Caco-2 (cell line): ENCODE data around the gene SGO1. TPM values are rescaled to one million over a fixed set of nuclear protein-coding genes. Genes with fewer than 3 reads are reported as not detected.

ENCODE experiments used
- BruUV-seq: library from RNA; stranded (reverse); fragments of 400-500 nt; replicated peaks from 2 replicates; lab custom pipeline; 2021; lab: Mats Ljungman, UMichigan
- CTCF ChIA-PET: fragments of 300-600 bp; sonication (Branson Sonifier 250); formaldehyde crosslinking; loops from one replicate; lab custom pipeline; 2022; ENCODE audit warnings: antibody characterized with exemption; lab: Charles Lee
- POLR2A ChIA-PET: fragments of 300-600 bp; sonication (Branson Sonifier 250); formaldehyde crosslinking; loops from one replicate; lab custom pipeline; 2022; ENCODE audit warnings: antibody characterized with exemption; lab: Charles Lee
- DNase-seq, 2 experiments: peaks; one replicate each; pipeline versions ENCODE4 v3.0.0 to v3.0.0-alpha.2; 2020 to 2022
- H3K27me3 ChIP-seq: replicated peaks from 2 replicates; pipeline ENCODE4 v1.6.0; 2011; ENCODE audit warnings: low read length; ENCODE audit not compliant: control insufficient read depth, insufficient read depth
- H3K36me3 ChIP-seq: 2 replicates; pipeline ENCODE4 v1.5.1; 2011; ENCODE audit warnings: low read length; ENCODE audit not compliant: control insufficient read depth, insufficient read depth
- H3K4me1 ChIP-seq: fragments of 250-450 bp; sonication (Bioruptor Pico); 2 replicates; pipeline ENCODE4 v1.5.1; 2020; ENCODE audit warnings: mild to moderate bottlenecking
- H3K4me3 ChIP-seq: 2 replicates; pipeline ENCODE4 v1.5.1; 2011; ENCODE audit warnings: low read depth, mild to moderate bottlenecking, control low read depth, low read length
- H3K9me3 ChIP-seq: fragments of 250-450 bp; sonication (Bioruptor Pico); 2 replicates; pipeline ENCODE4 v1.5.1; 2020; ENCODE audit warnings: mild to moderate bottlenecking, moderate library complexity
- H3K27ac Mint-ChIP-seq: one replicate; pipeline ENCODE4 v1.8.0; 2022; ENCODE audit warnings: mixed read lengths; ENCODE audit not compliant: unreplicated experiment
- H3K27me3 Mint-ChIP-seq: one replicate; pipeline ENCODE4 v1.8.0; 2022; ENCODE audit warnings: mixed read lengths; ENCODE audit not compliant: insufficient read depth, unreplicated experiment
- H3K36me3 Mint-ChIP-seq: one replicate; pipeline ENCODE4 v1.8.0; 2022; ENCODE audit warnings: mild to moderate bottlenecking, mixed read lengths; ENCODE audit not compliant: insufficient read depth, unreplicated experiment
- H3K4me1 Mint-ChIP-seq: one replicate; pipeline ENCODE4 v1.8.0; 2022; ENCODE audit warnings: low read depth, mixed read lengths; ENCODE audit not compliant: unreplicated experiment
- H3K4me3 Mint-ChIP-seq: one replicate; pipeline ENCODE4 v1.8.0; 2022; ENCODE audit warnings: mild to moderate bottlenecking, moderate library complexity, mixed read lengths; ENCODE audit not compliant: unreplicated experiment
- H3K9me3 Mint-ChIP-seq: one replicate; pipeline ENCODE4 v1.8.0; 2022; ENCODE audit warnings: mixed read lengths; ENCODE audit not compliant: unreplicated experiment
- CTCF ChIP-seq, 2 experiments: fragments of 200-600 bp in 1 of 2; IDR thresholded peaks; 1 replicate in 1 of 2; 2 replicates in 1 of 2; pipeline versions ENCODE4 v1.5.1 to v1.8.0; 2011 to 2022; ENCODE audit warnings: antibody characterized with exemption in 1 of 2, control low read depth in 1 of 2, inconsistent platforms in 1 of 2, low read depth in 1 of 2, low read length in 1 of 2, mild to moderate bottlenecking in 1 of 2, moderate library complexity in 1 of 2; ENCODE audit not compliant: insufficient read depth in 1 of 2, severe bottlenecking in 1 of 2, unreplicated experiment in 1 of 2
- intact Hi-C: fragments of 100-400 bp; cut with micrococcal nuclease; formaldehyde crosslinking; loops from one replicate; pipeline ENCODE4 v1.10.0; 2022; ENCODE audit not compliant: unreplicated experiment
- total RNA-seq: library from RNA; stranded (reverse); gene quantifications from 2 replicates; pipeline ENCODE4 v1.2.3, GENCODE V29; 2022

SGO1 gene
- total RNA-seq, 1 experiment from 2014 or later, result 24.2 TPM

GRCh38 chr3:20147361-20147760, 38.6 kb downstream of the SGO1 start:
- ChIA-PET POLR2A (no interaction called here), CTCF (no interaction called here)
- no peaks in the 10 kb centered on the region for H3K36me3 Mint-ChIP-seq
- peaks cover 18% of the 10 kb centered on the region; the same call in 1 of the 2 replicates for H3K4me1 ChIP-seq
- BruUV-seq, result no TSS peak
- H3K4me3 ChIP-seq, result no peak overlapping the region
- H3K4me3 Mint-ChIP-seq, result no peak overlapping the region
- H3K36me3 ChIP-seq, result no peaks in the 10 kb centered on the region
- no peak for DNase-seq
- H3K27ac Mint-ChIP-seq, result no peak overlapping the region
- H3K27me3 ChIP-seq, result no peaks in the 10 kb centered on the region
- H3K27me3 Mint-ChIP-seq, result no peaks in the 10 kb centered on the region
- TF ChIP-seq CTCF (IDR thresholded peaks at IDR 0.05; ENCODE audit: insufficient read depth in 1 of 2, low read depth in 1 of 2, low read length in 1 of 2, severe bottlenecking in 1 of 2, unreplicated experiment in 1 of 2), result no peak
- intact Hi-C loops, result no loop called here
- peaks cover 13% of the 10 kb centered on the region for H3K4me1 Mint-ChIP-seq
- no peaks in the 10 kb centered on the region for H3K9me3 ChIP-seq
- H3K9me3 Mint-ChIP-seq, result peaks cover 7% of the 10 kb centered on the region

GRCh38 chr3:20146301-20146700, 39.7 kb downstream of the SGO1 start:
- peaks cover 18% of the 10 kb centered on the region; the same call in 1 of the 2 replicates for H3K4me1 ChIP-seq
- no peak for TF ChIP-seq CTCF (IDR thresholded peaks at IDR 0.05; ENCODE audit: insufficient read depth in 1 of 2, low read depth in 1 of 2, low read length in 1 of 2, severe bottlenecking in 1 of 2, unreplicated experiment in 1 of 2)
- H3K36me3 ChIP-seq, result no peaks in the 10 kb centered on the region
- no peaks in the 10 kb centered on the region for H3K27me3 ChIP-seq
- intact Hi-C loops, result loop anchor here (1.0 kb wide), 1 partner anchor 262 kb away; no protein-coding TSS in a partner anchor
- ChIA-PET POLR2A (no interaction called here), CTCF (no interaction called here)
- no peak overlapping the region for H3K4me3 ChIP-seq
- H3K4me1 Mint-ChIP-seq, result peaks cover 13% of the 10 kb centered on the region
- peak overlapping the region; percentile 76 for H3K27ac Mint-ChIP-seq
- no peaks in the 10 kb centered on the region for H3K36me3 Mint-ChIP-seq
- peak overlapping the region; percentile 68 for H3K4me3 Mint-ChIP-seq
- BruUV-seq, result no TSS peak
- H3K27me3 Mint-ChIP-seq, result no peaks in the 10 kb centered on the region
- DNase-seq, result no peak
- H3K9me3 ChIP-seq, result no peaks in the 10 kb centered on the region
- peaks cover 7% of the 10 kb centered on the region for H3K9me3 Mint-ChIP-seq

- Histone ChIP-seq H3K27me3 (no peaks in the 10 kb centered on the region), H3K9me3 (no peaks in the 10 kb centered on the region), H3K36me3 (no peaks in the 10 kb centered on the region), H3K4me1 (peaks cover 18% of the 10 kb centered on the region; the same call in 1 of the 2 replicates), H3K4me3 (no peak overlapping the region)
- H3K27me3 Mint-ChIP-seq, result no peaks in the 10 kb centered on the region
- intact Hi-C loops, result loop anchor here (1.0 kb wide), 1 partner anchor 262 kb away; no protein-coding TSS in a partner anchor
- peak overlapping the region; percentile 68 for H3K4me3 Mint-ChIP-seq
- peak overlapping the region; percentile 76 for H3K27ac Mint-ChIP-seq
- peaks cover 7% of the 10 kb centered on the region for H3K9me3 Mint-ChIP-seq
- no peaks in the 10 kb centered on the region for H3K36me3 Mint-ChIP-seq
- no TSS peak for BruUV-seq
- H3K4me1 Mint-ChIP-seq, result peaks cover 13% of the 10 kb centered on the region
- ChIA-PET POLR2A (no interaction called here), CTCF (no interaction called here)
- TF ChIP-seq CTCF (IDR thresholded peaks at IDR 0.05; ENCODE audit: insufficient read depth in 1 of 2, low read depth in 1 of 2, low read length in 1 of 2, severe bottlenecking in 1 of 2, unreplicated experiment in 1 of 2), result no peak
- no peak for DNase-seq
Observed at GRCh38 chr3:20145874-20146273, 40.1 kb downstream of the SGO1 start.
